ENCODE measurements around the gene ZBTB20. TPM values are rescaled to one million over a fixed set of nuclear protein-coding genes. Genes with fewer than 3 reads are reported as not detected.

The ZBTB20 gene
- total and polyA plus RNA-seq, 2 donors from 2014 or later: 0.99 to 142 TPM

DNA sequence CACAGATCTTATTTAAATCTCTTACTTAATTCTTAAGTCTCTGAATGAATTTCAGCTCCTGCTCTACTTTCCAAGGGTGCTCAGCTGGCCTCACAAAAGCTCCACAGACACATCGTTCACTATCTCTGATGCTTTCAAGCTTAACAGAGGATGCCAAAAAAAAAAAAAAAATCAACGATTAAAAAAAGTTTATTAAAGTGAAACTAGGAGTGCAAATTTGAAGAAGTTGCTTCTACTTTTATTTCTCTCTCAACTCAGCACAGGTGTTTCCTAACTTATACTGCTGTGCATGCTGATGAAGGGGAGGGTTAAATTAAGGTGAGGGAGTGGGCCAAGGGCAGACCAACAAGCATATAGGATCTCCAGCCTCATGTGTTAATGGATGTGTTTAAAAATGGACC, 696.0 kb downstream of the ZBTB20 start:
- Histone ChIP-seq H3K4me3 (ENCODE audit: low read length in 3 of 3) (no peak overlapping the region), H3K9ac (ENCODE audit: low read length in 3 of 3) (no peak overlapping the region), H3K36me3 (ENCODE audit: control insufficient read depth in 2 of 3, insufficient read depth in 3 of 3, low read length in 3 of 3) (no peaks in the 10 kb centered on the region), H3K27me3 (ENCODE audit: control insufficient read depth, insufficient read depth, low read length) (no peaks in the 10 kb centered on the region), H3K27ac (ENCODE audit: low read depth in 2 of 2, low read length in 2 of 2) (peak overlapping the region in 1 of 2 donors; percentile 21), H3K9me3 (ENCODE audit: control insufficient read depth in 2 of 3, insufficient read depth in 1 of 3, low read length in 3 of 3) (no peaks in the 10 kb centered on the region), H3K4me1 (ENCODE audit: control insufficient read depth in 2 of 3, insufficient read depth in 2 of 3, low read depth in 1 of 3, low read length in 3 of 3) (peaks cover 4 to 8% (median 7%) of the 10 kb centered on the region in 3 donors)
- no peak for DNase-seq
- TF ChIP-seq, protein P1, sequence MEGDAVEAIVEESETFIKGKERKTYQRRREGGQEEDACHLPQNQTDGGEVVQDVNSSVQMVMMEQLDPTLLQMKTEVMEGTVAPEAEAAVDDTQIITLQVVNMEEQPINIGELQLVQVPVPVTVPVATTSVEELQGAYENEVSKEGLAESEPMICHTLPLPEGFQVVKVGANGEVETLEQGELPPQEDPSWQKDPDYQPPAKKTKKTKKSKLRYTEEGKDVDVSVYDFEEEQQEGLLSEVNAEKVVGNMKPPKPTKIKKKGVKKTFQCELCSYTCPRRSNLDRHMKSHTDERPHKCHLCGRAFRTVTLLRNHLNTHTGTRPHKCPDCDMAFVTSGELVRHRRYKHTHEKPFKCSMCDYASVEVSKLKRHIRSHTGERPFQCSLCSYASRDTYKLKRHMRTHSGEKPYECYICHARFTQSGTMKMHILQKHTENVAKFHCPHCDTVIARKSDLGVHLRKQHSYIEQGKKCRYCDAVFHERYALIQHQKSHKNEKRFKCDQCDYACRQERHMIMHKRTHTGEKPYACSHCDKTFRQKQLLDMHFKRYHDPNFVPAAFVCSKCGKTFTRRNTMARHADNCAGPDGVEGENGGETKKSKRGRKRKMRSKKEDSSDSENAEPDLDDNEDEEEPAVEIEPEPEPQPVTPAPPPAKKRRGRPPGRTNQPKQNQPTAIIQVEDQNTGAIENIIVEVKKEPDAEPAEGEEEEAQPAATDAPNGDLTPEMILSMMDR (IDR thresholded peaks at IDR 0.05; ENCODE audit: borderline replicate concordance, extremely low read depth, insufficient read depth): no peak
- no peak for FAIRE-seq
- intact Hi-C loops (cut with DNase I): no loop called here

DNA sequence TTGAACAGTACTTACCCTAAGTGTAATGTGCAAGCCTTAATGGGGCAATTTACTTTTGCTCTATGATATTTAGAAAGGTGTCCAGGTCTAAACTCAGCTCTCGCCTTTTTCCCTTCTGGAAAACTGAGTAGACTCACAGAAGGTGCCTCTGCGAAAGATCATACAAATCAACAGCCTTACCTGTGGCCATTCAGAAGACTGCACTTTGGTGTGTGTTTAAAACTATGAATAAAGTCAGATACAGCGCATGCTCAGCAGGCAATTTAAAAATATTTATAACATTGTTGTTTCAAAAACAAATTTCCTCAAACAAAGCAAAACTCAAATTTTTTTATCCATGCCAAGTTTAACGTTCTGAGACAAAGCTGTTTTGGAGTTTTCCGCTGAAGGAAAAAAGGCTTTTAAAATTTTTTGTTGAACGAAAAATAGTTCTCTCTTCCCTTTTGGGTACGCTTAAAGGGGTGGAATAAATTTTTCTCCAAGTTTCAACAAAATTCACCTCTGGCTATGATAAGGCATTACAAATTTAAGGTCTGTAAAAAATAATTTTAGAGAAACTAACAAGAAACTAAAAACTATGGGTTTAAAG, 697.0 kb downstream of the ZBTB20 start:
- Histone ChIP-seq H3K36me3 (ENCODE audit: control insufficient read depth in 2 of 3, insufficient read depth in 3 of 3, low read length in 3 of 3) (no peaks in the 10 kb centered on the region), H3K27ac (ENCODE audit: low read depth in 2 of 2, low read length in 2 of 2) (no peak overlapping the region), H3K9me3 (ENCODE audit: control insufficient read depth in 2 of 3, insufficient read depth in 1 of 3, low read length in 3 of 3) (no peaks in the 10 kb centered on the region), H3K4me3 (ENCODE audit: low read length in 3 of 3) (no peak overlapping the region), H3K9ac (ENCODE audit: low read length in 3 of 3) (no peak overlapping the region), H3K27me3 (ENCODE audit: control insufficient read depth, insufficient read depth, low read length) (no peaks in the 10 kb centered on the region), H3K4me1 (ENCODE audit: control insufficient read depth in 2 of 3, insufficient read depth in 2 of 3, low read depth in 1 of 3, low read length in 3 of 3) (peaks cover 0 to 6% (median 0%) of the 10 kb centered on the region in 3 donors)
- no peak for FAIRE-seq
- DNase-seq: no peak
- TF ChIP-seq, protein P1 (IDR thresholded peaks at IDR 0.05; ENCODE audit: borderline replicate concordance, extremely low read depth, insufficient read depth): no peak
- intact Hi-C loops (cut with DNase I): no loop called here

DNA sequence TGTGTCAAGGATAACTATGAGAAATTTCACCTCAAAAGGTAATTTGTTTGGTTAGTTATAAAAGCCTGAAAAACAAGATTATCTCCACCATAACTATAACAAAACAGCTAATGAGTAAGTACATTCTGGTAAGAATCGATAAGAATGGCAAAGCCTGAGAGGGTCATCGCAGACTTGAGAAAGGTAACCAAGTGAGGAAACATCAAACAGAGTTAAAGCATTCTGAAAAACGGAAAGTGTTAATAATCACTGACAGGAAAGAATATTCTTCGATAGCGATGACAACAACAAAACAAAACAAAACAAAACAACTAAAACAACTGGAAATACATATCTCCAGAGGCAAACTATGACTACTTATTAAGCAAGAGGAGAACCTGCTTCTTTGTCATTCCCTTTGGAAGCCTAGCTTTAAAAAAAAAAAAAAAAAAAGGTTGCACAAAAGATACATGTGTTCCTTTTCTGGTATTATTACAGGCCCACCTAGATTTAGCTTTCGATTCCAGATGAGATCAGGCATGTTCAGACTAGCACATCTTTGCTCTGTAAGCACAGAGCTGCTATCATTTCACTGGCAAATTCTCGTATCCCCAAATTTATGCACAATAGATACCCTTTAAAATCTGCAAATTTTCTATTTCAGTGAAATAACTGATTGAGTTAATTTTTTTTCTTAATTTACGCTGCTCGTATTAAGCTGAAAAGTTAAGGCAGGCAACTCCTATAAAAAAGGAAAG, 697.6 kb downstream of the ZBTB20 start:
- Histone ChIP-seq H3K36me3 (ENCODE audit: control insufficient read depth in 2 of 3, insufficient read depth in 3 of 3, low read length in 3 of 3) (no peaks in the 10 kb centered on the region), H3K27ac (ENCODE audit: low read depth in 2 of 2, low read length in 2 of 2) (no peak overlapping the region), H3K4me1 (ENCODE audit: control insufficient read depth in 2 of 3, insufficient read depth in 2 of 3, low read depth in 1 of 3, low read length in 3 of 3) (peaks cover 0 to 4% (median 0%) of the 10 kb centered on the region in 3 donors), H3K27me3 (ENCODE audit: control insufficient read depth, insufficient read depth, low read length) (no peaks in the 10 kb centered on the region), H3K9ac (ENCODE audit: low read length in 3 of 3) (no peak overlapping the region), H3K9me3 (ENCODE audit: control insufficient read depth in 2 of 3, insufficient read depth in 1 of 3, low read length in 3 of 3) (no peaks in the 10 kb centered on the region), H3K4me3 (ENCODE audit: low read length in 3 of 3) (no peak overlapping the region)
- no peak for DNase-seq
- TF ChIP-seq, protein P1 (IDR thresholded peaks at IDR 0.05; ENCODE audit: borderline replicate concordance, extremely low read depth, insufficient read depth): no peak
- FAIRE-seq: no peak
- intact Hi-C loops (cut with DNase I): no loop called here

Measured in kidney (tissue), 14 donors.